HG03439 (cell line): ENCODE results near the gene OXA1L.
"Not testable (repeated sequence)": the region's sequence is repeated elsewhere in the genome, so short reads cannot be mapped to it uniquely, and the experiment has no call there.

Experiments
- ATAC-seq: cut with Tn5 transposase; IDR thresholded peaks from one replicate; pipeline ENCODE4 v1.9.1; 2021; ENCODE audit warnings: mild to moderate bottlenecking, moderate library complexity; ENCODE audit not compliant: unreplicated experiment

OXA1L gene

DNA sequence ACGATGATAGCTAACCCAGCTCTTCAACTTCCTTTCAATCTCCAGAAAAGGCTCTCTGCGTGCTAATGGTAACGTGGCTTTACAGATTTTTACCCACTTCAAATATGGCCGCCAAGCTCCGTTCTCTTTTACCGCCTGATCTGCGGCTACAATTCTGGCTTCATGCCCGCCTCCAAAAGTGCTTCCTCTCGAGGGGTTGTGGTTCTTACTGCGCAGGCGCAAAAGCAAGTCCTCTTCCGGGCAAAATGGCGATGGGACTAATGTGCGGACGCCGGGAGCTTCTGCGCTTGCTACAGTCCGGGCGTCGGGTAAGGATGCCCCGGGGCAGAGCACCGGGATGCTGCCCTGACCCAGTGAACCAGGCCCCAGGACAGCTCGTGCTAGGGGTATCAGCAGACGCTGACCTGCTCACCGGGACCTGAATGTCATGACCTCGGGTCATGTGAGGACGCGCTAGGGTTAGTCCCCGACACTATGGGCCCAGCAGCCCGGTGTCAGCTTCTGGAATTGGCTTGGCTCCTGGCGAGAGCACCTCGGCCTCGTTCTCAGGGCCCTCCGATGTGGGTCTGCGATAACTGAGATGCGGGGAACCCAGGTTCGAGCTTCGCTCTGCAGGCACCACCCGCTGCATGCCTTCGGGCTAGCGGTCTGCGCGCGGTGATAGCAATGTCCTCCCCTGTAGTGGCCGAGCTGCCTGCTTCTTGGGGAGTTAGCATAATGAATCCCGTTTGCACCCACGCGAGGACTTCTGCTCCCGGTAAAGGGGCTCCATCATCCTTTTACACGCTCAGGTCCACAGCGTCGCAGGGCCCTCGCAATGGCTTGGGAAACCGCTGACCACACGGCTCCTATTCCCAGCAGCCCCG lies at the start of gene OXA1L:
OXA1L (plus strand) TSS at position 232 of the 866 bp plus-strand sequence; CDS start at position 246, 14 bp downstream.
- ATAC-seq, result peak; percentile 76

DNA sequence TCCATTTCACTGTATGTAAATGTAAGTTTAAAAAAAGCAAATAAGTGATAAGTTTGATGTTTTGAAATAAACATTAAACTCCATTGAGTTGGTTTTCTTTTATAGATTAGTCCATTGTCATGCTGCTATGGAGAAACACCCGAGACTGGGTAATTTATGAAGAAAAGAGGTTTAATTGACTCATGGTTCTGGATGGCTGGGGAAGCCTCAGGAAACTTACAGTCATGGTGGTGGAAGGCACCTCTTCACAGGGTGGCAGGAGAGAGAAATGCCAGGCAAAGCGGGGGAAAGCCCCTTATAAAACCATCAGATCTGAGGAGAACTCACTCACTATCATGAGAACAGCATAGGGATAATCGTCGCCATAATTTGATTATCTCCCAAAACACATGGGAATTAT lies 48.4 kb upstream of the OXA1L start:
- ATAC-seq, result no peak

DNA sequence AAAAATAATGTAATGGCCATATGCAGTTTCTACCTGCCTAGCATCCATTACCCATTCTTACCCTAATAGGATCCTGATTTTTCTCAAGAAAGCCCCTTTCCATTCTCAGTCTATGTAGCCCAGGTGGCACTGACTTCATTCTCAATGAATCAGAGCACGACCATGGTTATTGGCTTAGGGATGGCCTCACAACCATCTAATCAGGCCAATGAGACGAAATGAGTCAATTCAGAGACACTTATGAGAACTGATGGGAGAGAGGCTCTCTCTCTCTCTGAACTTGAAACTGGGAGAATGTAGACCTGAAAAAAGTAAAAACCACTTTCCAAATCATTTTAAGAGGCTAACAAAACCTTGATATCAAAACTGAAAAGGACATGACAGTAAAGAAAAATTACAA lies 45.3 kb upstream of the OXA1L start:
- no peak for ATAC-seq

DNA sequence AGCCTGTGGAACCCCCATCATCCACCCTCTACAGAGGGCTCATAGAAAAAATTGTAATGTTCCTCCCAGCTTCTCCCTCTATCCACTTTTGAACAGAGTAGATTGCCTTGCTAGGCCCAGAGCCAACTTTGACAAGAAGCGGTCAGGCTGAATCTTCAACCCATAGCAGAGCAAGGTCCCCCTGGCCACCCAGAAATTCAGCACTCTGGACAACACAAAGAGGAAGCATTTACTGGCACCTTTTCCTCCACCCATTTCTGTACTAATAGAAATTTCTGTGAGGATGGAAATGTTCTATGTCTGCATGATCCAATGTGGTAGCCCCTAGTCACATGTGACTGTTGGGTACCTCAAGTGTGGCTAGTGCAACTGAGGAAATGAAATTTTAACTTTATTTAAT lies 42.7 kb upstream of the OXA1L start:
- no peak for ATAC-seq

DNA sequence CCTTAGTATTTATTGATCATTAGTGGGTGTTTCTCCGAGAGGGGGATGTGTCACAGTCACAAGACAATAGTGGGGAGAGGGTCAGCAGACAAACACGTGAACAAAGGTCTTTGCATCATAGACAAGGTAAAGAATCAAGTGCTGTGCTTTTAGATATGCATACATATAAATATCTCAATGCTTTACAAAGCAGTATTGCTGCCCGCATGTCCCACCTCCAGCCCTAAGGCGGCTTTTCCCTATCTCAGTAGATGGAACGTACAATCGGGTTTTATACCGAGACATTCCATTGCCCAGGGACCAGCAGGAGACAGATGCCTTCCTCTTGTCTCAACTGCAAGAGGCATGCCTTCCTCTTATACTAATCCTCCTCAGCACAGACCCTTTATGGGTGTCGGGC lies 41.6 kb upstream of the OXA1L start:
- ATAC-seq, result not testable (repeated sequence)

DNA sequence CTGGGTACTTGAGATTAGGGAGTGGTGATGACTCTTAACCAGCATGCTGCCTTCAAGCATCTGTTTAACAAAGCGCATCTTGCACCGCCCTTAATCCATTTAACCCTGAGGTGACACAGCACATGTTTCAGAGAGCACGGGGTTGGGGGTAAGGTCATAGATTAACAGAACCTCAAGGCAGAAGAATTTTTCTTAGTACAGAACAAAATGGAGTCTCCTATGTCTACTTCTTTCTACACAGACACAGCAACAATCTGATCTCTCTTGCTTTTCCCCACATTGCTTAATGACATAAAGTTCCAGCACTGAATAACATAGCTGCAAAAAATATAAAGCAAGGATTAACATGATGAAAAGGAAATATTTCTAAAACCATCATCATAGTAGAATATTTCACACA lies 41.1 kb upstream of the OXA1L start:
- ATAC-seq, result not testable (repeated sequence)

DNA sequence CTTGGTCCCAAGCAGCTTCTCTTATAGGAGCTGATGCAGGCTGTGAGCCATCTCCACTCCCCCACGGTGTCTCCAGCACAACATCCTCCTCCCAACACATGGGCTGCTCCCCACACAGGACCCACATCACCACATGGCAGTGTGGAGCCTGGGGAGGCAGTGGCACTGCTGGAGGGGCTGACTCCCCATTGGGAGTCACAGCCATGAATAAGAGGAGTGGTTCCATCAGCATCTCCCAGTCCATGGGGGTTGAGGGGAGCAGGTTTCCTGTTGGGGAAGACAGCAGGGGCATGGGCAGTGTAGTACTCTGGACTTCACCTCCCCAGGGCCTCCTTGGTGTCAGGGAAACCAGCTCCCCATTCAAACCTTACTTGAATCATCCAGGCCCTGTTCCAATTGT lies 40.5 kb upstream of the OXA1L start:
- ATAC-seq, result no peak

DNA sequence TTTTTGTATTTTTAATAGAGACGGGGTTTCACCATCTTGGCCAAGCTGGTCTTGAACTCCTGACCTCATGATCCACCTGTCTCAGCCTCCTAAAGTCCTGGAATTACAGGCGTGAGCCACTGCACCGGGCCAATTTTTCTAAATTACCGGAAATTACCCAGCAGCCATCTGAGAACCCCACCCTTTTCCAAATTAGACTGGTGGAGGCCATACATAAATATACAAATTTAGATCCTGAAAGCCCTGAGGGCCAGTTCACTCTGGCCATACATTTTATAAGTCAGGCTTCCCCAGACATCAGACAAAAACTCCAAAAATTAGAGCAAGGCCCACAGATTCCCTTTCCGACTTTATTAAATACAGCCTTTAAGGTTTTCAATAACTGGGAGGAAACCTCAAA lies 34.4 kb upstream of the OXA1L start:
- not testable (repeated sequence) for ATAC-seq

DNA sequence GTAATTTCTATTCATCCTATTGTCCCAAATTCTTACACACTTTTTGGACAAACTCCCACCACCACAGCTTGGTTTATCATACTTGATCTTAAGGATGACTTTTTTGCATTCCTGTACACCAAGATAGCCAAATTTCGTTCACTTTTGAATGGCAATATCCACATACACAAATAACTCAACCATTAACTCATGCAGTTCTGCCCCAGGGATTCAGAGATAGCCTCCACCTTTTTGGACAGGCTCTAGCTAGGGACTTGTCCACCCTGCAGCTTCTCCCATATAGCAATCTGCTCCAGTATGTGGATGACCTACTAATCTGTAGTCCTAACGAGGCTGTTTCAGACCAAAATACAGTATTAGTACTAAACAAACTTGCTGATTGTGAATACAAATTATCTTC lies 32.7 kb upstream of the OXA1L start:
- no peak for ATAC-seq

DNA sequence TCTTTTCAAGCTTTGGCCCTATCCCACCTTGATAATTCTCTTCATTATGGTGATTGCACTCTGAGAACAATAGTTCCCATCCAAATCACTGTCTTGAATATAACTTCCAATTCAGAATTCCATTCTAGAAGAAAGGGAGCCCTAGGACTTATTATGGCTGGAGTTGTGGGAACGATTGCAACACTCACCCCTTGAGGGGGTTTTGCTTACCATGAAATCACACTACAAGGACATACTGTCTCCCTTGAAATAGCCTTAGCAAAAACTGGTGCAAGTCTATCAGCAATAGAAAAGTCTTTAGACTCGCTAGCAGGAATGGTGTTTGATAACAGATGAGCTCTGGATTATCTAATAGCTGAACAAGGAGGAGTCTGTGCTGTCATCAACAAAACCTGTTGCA lies 31.4 kb upstream of the OXA1L start:
- no peak for ATAC-seq

DNA sequence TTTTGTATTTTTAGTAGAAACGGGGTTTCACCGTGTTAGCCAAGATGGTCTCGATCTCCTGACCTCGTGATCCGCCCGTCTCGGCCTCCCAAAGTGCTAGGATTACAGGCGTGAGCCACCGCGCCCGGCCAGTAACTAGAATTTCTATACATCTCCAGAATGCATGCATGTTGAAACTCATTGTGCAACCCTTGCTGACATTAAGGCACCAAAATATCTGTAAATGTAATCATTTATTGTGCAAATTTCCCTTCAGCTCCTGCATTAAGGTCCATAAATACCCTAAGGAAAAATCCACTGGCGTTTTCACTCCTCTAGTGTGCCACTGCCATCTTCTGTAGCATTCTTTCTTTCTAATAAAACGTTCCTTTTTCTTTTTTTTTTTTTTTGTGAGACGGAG lies 30.1 kb upstream of the OXA1L start:
- not testable (repeated sequence) for ATAC-seq

DNA sequence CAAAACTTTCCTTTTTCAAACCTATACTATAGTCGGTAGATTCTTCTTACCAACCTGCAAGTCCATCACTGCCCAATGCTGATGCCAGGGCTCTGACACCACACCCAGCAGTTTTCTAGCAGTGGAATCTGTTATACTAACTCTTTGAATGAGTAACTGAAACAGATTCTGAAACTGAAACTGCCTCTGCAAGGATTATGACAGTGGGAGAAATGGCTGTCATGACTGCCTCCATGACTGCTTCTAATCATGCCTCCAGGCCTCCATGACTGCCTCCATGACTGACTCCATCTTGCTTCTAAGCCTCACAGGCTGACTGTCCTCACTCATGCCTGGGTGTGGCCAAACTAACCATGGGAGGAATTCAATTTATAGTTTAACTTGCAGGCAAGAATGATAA lies 29.4 kb upstream of the OXA1L start:
- ATAC-seq, result peak; percentile 56

DNA sequence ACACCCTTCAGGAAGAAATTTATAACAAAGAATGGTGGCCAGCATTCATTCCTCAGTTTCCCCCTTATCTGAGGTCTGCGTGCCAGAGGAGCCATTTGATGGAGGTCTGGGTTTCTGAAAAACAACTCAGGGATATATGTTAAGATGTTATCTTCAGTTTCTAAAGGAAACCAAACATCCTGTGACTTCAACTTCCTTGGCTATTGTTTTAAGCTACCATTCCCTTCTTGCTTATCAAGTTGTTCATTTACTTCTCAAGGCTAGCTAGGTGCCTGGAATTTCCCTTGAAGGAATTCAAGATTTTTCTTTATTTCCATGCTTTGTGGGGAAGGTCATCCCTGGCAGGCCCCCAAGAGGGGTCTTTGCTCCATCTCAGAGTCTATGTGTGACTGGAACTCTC lies 27.1 kb upstream of the OXA1L start:
- no peak for ATAC-seq

DNA sequence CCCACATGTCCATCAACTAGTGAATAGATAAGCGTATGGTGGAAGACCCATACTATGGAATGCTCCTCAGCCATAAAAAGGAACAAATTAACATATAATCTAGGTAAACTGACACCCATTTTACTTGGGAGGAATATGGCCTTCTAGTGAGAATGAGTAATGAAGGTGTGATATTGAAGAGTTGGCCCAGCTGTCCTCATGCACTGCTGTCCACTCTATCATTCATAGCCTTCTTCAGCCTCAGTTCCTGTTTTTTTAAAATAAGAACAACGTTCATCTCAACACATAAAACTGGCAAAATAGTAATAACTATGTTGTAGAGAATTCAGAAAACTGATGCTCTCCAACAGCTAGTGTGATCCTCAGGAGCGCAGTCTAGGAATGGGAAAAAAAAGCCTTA lies 26.5 kb upstream of the OXA1L start:
- no peak for ATAC-seq

DNA sequence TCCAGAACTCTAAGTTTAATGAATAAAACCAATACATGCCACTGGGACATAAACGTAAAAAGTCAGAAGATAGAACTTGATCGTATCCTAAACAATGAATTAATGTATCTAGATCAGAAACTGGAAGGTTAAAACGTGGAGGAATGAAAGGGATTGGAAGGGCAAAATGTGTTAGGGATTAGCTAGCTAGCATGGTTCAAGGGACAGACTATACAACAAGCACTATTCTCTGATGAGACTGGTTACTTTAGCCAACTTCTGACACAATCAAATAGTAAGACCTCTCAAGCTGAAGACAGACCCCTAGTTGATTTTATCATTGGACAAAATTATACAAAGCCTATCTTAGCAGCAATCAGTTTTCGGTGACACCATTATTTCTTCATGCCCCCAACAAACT lies 18.7 kb upstream of the OXA1L start:
- no peak for ATAC-seq

DNA sequence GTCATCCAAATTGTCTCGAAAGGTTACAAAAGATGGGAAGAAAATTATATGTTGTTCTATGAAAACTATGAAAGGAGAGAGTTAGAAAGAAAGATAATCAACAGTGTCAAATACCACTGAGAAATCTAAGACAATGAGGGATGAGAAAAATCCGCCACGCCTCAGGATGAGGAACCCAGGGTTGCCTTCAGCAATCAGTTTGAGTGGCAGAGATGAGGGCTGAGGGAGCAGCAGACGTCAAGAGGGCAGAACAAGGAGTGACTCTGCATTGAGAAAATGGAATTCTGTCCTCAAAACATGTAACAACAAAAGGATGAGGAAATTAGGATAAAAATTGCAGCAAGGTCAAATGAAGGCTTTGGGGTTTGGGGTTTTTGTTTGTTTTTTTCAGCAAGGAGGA lies 18.3 kb upstream of the OXA1L start:
- ATAC-seq, result no peak

DNA sequence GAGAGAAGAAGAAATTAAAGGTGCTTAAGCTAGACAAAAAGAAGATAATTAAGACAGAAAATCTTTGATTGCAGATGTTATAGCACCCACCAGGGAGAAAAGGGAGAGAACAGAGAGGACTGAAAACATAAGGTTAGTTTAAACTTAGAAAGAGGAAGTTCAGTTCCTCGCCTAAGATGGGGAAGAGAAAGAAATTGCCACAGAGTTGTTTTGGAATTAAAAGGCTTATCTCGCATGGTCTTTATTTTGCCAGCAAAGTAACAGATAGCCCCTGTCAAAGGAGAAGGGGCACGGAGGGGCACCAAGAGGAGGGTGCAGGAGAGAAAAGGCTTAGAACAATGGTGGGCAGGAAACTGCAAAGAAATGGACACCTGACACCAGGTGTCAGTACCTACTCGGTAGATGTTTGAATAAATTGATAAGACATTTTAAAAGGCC lies 17.8 kb upstream of the OXA1L start:
- ATAC-seq, result no peak

DNA sequence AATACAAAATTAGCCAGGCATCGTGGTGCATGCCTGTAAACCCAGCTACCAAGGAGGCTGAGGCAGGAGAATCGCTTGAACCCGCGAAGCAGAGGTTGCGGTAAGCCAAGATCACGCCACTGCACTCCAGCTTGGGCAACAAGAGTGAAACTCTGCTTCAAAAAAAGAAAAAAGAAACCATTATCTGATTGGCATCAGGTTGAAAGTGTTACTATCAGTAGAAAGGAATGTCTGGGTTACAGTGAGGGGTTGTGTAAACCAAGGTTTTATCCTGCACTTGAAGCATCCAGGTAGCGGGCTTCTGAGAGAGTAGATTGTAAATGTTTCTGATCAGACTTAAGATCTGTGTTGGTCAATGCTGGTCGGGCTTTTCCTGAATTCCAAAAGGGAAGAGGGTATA lies 14.1 kb upstream of the OXA1L start:
- no peak for ATAC-seq

DNA sequence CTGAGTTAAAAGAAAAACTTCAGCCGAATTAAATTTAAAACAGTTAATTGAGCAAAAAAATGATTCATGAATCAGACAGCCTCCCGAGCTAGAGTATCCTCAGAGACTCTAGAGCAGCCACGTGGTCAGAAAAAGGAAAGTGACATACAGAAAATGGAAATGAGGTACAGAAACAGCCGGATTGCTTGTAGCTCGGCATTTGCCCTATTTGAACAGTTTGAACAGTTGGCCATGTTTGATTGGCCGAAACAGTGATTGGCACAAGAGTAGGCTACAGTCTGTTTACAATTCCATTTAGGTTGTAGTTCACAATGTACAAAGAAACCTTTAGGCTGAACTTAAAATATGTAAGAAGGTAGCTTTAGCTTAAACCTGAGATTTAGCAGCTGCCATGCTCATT lies 12.9 kb upstream of the OXA1L start:
- no peak for ATAC-seq

DNA sequence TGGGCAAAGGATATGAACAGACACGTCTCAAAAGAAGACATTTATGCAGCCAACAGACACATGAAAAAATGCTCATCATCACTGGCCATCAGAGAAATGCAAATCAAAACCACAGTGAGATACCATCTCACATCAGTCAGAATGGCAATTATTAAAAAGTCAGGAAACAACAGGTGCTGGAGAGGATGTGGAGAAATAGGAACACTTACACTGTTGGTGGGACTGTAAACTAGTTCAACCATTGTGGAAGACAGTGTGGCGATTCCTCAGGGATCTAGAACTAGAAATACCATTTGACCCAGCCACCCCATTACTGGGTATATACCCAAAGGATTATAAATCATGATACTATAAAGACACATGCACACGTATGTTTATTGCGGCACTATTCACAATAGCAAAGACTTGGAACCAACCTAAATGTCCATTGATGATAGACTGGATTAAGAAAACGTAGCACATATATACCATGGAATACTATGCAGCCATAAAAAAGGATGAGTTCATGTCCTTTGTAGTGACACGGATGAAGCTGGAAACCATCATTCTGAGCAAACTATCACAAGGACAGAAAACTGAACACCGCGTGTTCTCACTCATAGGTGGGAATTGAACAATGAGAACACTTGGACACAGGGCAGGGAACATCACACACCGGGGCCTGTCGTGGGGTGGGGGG lies 8.4 kb upstream of the OXA1L start:
- ATAC-seq, result not testable (repeated sequence)

DNA sequence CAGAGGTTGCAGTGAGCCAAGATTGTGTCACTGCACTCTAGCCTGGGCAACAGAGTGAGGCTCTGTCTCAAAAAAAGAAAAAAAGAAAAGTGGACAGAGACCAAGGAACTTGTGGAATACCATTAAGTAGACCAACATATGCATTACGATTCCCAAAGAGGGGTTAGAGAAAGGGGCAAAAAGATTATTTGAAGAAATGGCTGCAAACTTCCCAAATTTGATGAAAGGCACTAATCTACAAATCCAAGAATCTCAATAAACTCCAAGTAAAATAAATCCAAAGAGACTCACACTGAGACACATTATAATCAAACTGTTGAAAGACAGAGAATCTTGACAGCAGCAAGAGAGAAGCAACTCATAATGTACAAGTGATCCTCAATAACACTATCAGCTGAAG lies 4.8 kb upstream of the OXA1L start:
- ATAC-seq, result no peak

DNA sequence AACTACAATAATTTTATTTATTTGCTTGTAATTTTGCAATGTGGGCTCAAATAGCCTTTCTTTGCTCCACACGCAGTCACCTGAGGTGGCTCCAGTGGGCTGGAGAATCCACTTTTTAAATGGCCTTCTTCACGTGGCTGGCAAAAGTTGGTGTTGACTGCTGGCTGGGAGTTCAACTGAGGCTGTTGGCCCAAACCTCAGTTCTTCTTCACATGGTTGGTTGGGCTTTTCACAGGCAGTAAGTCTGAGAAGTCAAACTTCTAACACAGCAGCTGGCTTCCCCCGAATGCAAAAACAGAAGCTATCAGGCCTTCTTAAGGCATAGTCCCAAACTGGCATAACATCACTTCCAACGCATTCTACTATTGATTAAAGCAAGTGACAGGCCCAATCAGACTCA lies 2.1 kb upstream of the OXA1L start:
- no peak for ATAC-seq

DNA sequence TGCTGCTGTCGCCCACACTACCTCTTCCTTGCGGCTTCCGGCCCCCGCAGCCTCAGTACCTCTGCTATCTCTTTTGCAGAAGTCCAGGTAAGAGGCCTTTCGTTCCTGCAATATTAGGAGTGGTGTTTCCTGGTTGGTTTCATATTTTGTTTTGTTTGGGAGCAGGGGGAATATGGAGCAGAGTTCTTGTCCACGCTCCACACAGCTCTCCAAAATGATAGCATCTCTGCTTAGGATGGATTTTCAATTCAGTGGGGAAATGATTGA lies 768 bp downstream of the OXA1L start:
- no peak for ATAC-seq
